ENCODE results near the gene EEFSEC. TPM values are rescaled to one million over a fixed set of nuclear protein-coding genes. Genes with fewer than 3 reads are reported as not detected.

Gene EEFSEC
- total and polyA plus RNA-seq, 4 donors = 9.8 to 20.1 (median 11.6) TPM

DNA sequence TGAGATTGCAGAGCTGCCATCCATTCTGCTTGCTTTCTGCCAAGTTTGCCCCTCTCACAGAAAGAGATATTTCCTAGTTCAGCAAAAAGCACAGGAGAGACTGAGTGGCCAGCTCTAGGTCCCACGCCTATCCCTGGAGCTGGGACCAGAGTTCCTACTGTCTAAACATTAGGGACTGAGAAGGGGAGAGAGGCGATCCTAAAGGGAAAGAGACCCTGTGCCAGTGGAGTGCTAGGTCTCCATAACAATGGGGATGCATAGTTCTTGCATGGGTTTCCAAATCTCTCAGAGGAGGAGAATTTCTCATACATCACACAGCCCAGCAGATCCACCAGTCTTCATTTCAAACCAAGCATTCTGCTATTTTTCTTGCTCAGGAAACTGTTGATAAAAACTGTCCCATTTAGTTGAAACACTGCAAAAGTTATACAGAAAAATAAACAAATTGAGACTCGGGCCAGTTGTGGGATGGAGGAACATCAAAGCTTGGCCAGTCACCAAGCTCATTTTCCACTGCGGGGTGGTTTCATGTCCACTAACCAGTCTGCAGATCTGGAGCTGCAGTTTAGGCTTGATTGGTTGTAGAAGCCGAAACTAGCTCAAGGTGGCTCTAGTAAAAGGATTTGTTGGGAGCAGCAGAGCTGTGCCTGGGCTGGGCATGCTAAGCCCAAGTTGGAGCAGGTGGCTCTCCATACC lies 62.7 kb downstream of the EEFSEC start:
- H3K4me3 ChIP-seq = no peak overlapping the region
- no peaks in the 10 kb centered on the region for H3K27me3 ChIP-seq (ENCODE audit: control insufficient read depth in 3 of 3, insufficient read depth in 3 of 3, low read length in 2 of 3)
- peaks cover 0 to 40% (median 30%) of the 10 kb centered on the region in 5 donors for H3K4me1 ChIP-seq (ENCODE audit: control insufficient read depth in 5 of 5, insufficient read depth in 5 of 5, low read length in 5 of 5)
- WGBS, 2 donors = 75 to 80% methylated on average over 5 of the region's 5 CpGs
- TF ChIP-seq, protein P1, sequence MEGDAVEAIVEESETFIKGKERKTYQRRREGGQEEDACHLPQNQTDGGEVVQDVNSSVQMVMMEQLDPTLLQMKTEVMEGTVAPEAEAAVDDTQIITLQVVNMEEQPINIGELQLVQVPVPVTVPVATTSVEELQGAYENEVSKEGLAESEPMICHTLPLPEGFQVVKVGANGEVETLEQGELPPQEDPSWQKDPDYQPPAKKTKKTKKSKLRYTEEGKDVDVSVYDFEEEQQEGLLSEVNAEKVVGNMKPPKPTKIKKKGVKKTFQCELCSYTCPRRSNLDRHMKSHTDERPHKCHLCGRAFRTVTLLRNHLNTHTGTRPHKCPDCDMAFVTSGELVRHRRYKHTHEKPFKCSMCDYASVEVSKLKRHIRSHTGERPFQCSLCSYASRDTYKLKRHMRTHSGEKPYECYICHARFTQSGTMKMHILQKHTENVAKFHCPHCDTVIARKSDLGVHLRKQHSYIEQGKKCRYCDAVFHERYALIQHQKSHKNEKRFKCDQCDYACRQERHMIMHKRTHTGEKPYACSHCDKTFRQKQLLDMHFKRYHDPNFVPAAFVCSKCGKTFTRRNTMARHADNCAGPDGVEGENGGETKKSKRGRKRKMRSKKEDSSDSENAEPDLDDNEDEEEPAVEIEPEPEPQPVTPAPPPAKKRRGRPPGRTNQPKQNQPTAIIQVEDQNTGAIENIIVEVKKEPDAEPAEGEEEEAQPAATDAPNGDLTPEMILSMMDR (IDR thresholded peaks at IDR 0.05; ENCODE audit: control extremely low read depth, extremely low read depth) = no peak
- no peak overlapping the region for H3K27ac ChIP-seq (ENCODE audit: low read depth in 1 of 2, low read length in 1 of 2)
- peaks cover 0 to 1% (median 0%) of the 10 kb centered on the region in 4 donors for H3K9me3 ChIP-seq (ENCODE audit: control insufficient read depth in 4 of 4, insufficient read depth in 3 of 4, low read length in 3 of 4)
- DNase-seq = peak; percentile 82 to 94 (median 88)
- H3K9ac ChIP-seq (ENCODE audit: insufficient read depth in 1 of 2, low read length in 2 of 2) = no peak overlapping the region
- H3K36me3 ChIP-seq (ENCODE audit: control insufficient read depth in 4 of 4, insufficient read depth in 4 of 4, low read length in 4 of 4) = peaks cover 0 to 4% (median 0%) of the 10 kb centered on the region in 4 donors
- no peak for ATAC-seq (ENCODE audit: insufficient read depth, low FRiP score)

DNA sequence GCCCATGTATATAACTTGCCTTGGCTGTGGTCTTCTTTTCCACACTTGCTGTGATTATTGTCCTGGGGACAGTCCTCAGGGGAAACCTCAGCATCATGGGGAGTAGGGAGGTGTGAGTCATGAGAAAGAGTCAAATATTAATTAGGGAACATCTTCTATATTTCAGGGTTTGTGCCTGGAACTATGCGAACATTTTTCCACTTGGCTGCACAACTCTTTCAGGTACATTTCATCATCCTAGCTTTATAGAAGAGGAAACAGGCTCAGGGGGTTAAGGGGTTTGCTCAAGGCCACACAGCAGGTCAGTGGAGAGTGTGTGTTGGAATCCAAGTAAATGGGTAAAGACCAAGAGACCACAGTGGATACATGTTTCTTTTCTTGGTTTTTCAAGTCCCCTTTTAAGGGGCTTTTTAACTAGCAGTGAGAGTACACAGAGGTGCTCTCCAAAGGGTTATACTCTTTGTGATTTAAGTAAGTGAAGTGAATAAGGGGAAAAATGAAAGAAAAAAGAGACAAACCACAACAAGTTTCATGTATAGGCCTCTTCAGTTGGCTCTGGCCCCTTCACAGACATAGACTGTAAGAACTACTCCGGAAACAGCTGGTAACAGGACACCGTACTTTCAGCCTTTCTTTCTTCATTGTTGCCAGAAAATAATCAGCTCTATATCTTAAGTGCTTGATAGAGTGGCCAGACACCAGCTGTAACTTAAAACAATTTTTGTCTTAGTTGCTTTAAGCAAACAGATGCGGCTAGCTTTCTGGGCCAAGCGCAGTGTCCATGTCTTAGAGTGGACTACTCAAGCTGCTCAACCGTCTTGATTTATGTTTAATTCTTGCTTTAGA lies 64.6 kb downstream of the EEFSEC start:
- Histone ChIP-seq H3K4me1 (ENCODE audit: control insufficient read depth in 5 of 5, insufficient read depth in 5 of 5, low read length in 5 of 5) (peaks cover 0 to 40% (median 30%) of the 10 kb centered on the region in 5 donors), H3K27me3 (ENCODE audit: control insufficient read depth in 3 of 3, insufficient read depth in 3 of 3, low read length in 2 of 3) (no peaks in the 10 kb centered on the region), H3K27ac (ENCODE audit: low read depth in 1 of 2, low read length in 1 of 2) (no peak overlapping the region), H3K9me3 (ENCODE audit: control insufficient read depth in 4 of 4, insufficient read depth in 3 of 4, low read length in 3 of 4) (peaks cover 0 to 3% (median 1%) of the 10 kb centered on the region in 4 donors), H3K4me3 (no peak overlapping the region), H3K9ac (ENCODE audit: insufficient read depth in 1 of 2, low read length in 2 of 2) (no peak overlapping the region), H3K36me3 (ENCODE audit: control insufficient read depth in 4 of 4, insufficient read depth in 4 of 4, low read length in 4 of 4) (peaks cover 0 to 4% (median 0%) of the 10 kb centered on the region in 4 donors)
- ATAC-seq (ENCODE audit: insufficient read depth, low FRiP score) (no peak), DNase-seq (peak; percentile 88 to 98 (median 97))
- WGBS, 2 donors = 66 to 75% methylated on average over 6 of the region's 6 CpGs
- TF ChIP-seq, protein P1 (IDR thresholded peaks at IDR 0.05; ENCODE audit: control extremely low read depth, extremely low read depth) = no peak

DNA sequence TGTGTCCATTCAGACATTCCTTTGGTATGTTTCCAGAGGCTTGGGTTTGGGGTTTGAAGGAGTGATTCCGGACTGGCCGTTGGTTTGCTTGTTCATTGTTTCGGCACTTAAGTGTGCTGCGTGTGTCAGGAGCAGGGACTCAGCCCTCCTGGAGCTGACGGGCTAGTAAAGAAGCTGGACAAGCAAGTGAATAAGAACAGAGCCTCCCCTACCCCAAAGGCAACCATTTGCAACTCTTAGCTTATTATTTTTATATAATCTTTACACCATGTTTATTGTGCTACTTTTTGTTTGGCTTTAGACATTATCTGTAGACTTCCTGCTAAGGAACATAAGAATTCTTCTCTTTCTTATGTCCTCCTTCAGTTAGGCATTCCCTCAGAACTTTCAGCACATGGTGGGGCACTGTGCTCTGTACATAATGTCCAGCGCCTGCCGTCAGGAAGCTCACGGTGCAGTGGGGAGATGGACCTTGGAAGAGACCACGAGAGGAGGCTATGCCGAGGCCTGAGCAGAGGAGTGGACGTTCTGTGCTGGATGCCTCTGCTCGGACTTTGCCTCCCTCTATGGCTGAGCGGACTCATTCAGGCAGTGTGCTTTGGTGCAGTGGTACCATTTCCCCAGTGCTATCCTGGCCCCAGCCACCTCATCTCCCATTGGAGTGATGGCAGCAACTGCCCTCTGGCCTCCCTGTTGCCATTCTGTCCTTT lies 65.4 kb downstream of the EEFSEC start:
- H3K4me3 ChIP-seq = no peak overlapping the region
- 83 to 88% methylated on average over 13 of the region's 13 CpGs for WGBS, 2 donors

More for the DNA sequence above, 65.4 kb downstream of the EEFSEC start:
- H3K9me3 ChIP-seq (ENCODE audit: control insufficient read depth in 4 of 4, insufficient read depth in 3 of 4, low read length in 3 of 4) = peaks cover 0 to 6% (median 3%) of the 10 kb centered on the region in 4 donors
- H3K27ac ChIP-seq (ENCODE audit: low read depth in 1 of 2, low read length in 1 of 2) = no peak overlapping the region
- no peaks in the 10 kb centered on the region for H3K27me3 ChIP-seq (ENCODE audit: control insufficient read depth in 3 of 3, insufficient read depth in 3 of 3, low read length in 2 of 3)
- DNase-seq (no peak), ATAC-seq (ENCODE audit: insufficient read depth, low FRiP score) (no peak)
- peaks cover 0 to 40% (median 30%) of the 10 kb centered on the region in 5 donors for H3K4me1 ChIP-seq (ENCODE audit: control insufficient read depth in 5 of 5, insufficient read depth in 5 of 5, low read length in 5 of 5)
- peaks cover 0 to 4% (median 0%) of the 10 kb centered on the region in 4 donors for H3K36me3 ChIP-seq (ENCODE audit: control insufficient read depth in 4 of 4, insufficient read depth in 4 of 4, low read length in 4 of 4)
- TF ChIP-seq, protein P1 (IDR thresholded peaks at IDR 0.05; ENCODE audit: control extremely low read depth, extremely low read depth) = no peak
- no peak overlapping the region for H3K9ac ChIP-seq (ENCODE audit: insufficient read depth in 1 of 2, low read length in 2 of 2)

All from lung (tissue), 12 donors.